Measurements from ENCODE around the gene FAM3B. TPM values are rescaled to one million over a fixed set of nuclear protein-coding genes. Genes with fewer than 3 reads are reported as not detected.

FAM3B gene
- total and polyA plus RNA-seq, 9 of the 15 experiments (the other 6 are each of a cell fraction or from before 2014, with no cell fraction given): 0.04 to 0.18 (median 0.12) TPM; not detected in 5

DNA sequence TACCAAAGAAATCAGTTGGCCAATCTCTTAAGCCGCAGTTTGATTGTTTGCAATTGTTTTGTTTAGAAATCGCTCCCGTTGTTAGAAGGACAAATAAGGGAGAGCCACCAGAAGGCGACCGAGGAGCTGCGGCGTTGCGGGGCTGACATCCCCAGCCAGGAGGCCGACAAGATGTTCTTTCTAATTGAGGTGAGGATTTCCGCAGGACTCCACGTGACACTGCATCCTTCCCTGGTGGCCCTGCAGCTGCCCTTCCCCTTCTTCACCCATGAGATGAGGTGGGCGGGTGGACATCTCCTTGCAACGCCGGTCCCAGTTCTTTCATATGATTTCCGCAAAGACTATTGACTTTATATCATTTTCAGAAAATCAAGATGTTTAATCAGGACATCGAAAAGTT is 82.2 kb downstream of the FAM3B start:
- H3K27me3 ChIP-seq (ENCODE audit: control insufficient read depth in 2 of 2, insufficient read depth in 2 of 2, low read length in 2 of 2): peaks cover 4 to 38% of the 10 kb centered on the region in 2 experiments; a peak in 3 of 5 replicates
- intact Hi-C loops (cut with micrococcal nuclease) (no loop called here), in situ Hi-C loops (cut with MboI) (no loop called here)
- no peak for TF ChIP-seq TARDBP (IDR thresholded peaks at IDR 0.05)
- no peak for TF ChIP-seq GTF2B (IDR thresholded peaks at IDR 0.05; ENCODE audit: extremely low read depth, insufficient read length)
- no peak for TF ChIP-seq HDAC8 (tag; IDR thresholded peaks at IDR 0.05)
- TF ChIP-seq, protein P1, sequence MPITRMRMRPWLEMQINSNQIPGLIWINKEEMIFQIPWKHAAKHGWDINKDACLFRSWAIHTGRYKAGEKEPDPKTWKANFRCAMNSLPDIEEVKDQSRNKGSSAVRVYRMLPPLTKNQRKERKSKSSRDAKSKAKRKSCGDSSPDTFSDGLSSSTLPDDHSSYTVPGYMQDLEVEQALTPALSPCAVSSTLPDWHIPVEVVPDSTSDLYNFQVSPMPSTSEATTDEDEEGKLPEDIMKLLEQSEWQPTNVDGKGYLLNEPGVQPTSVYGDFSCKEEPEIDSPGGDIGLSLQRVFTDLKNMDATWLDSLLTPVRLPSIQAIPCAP (CRISPR knock-in tag; IDR thresholded peaks at IDR 0.05; ENCODE audit: borderline replicate concordance): no peak
- no peak for TF ChIP-seq ZFP36 (IDR thresholded peaks at IDR 0.05; ENCODE audit: low read depth, low read length, partially characterized antibody)
- TF ChIP-seq, protein P2, sequence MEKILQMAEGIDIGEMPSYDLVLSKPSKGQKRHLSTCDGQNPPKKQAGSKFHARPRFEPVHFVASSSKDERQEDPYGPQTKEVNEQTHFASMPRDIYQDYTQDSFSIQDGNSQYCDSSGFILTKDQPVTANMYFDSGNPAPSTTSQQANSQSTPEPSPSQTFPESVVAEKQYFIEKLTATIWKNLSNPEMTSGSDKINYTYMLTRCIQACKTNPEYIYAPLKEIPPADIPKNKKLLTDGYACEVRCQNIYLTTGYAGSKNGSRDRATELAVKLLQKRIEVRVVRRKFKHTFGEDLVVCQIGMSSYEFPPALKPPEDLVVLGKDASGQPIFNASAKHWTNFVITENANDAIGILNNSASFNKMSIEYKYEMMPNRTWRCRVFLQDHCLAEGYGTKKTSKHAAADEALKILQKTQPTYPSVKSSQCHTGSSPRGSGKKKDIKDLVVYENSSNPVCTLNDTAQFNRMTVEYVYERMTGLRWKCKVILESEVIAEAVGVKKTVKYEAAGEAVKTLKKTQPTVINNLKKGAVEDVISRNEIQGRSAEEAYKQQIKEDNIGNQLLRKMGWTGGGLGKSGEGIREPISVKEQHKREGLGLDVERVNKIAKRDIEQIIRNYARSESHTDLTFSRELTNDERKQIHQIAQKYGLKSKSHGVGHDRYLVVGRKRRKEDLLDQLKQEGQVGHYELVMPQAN (IDR thresholded peaks at IDR 0.05; ENCODE audit: borderline replicate concordance): no peak
- H2AFZ ChIP-seq (ENCODE audit: low read depth, low read length): no peak overlapping the region
- no peak for ATAC-seq
- no peaks in the 10 kb centered on the region; the same call in 1 of the 2 replicates for H4K20me1 ChIP-seq (replicated peaks; ENCODE audit: control insufficient read depth, insufficient read depth, low read length)
- no peaks in the 10 kb centered on the region for H3K4me1 ChIP-seq (replicated peaks in 1 of 2; ENCODE audit: control insufficient read depth in 2 of 2, insufficient read depth in 2 of 2, low read length in 2 of 2)
- H3K9me1 ChIP-seq (ENCODE audit: control insufficient read depth, insufficient read depth, low read length): no peaks in the 10 kb centered on the region
- 2% methylated on average over 16 of the region's 16 CpGs for WGBS (ENCODE audit: insufficient coverage, low coverage, missing lambda C conversion rate)
- H3K4me3 ChIP-seq: no peak overlapping the region
- H3K9ac ChIP-seq (ENCODE audit: insufficient read depth in 1 of 2, low read depth in 2 of 2, low read length in 2 of 2): no peak overlapping the region
- DNase-seq (ENCODE audit: extremely low read depth in 1 of 4, low spot score in 3 of 4): no peak
- ChIA-PET POLR2A (no interaction called here), CTCF (ENCODE audit: low intra/inter-chr PET ratio) (no interaction called here)
- H3K4me2 ChIP-seq (ENCODE audit: insufficient read depth, low read length): no peak overlapping the region
- no peak overlapping the region for H3K27ac ChIP-seq (ENCODE audit: extremely low read depth, low read depth, low read length)
- BruUV-seq (replicated peaks): no TSS peak
- H3K9me3 ChIP-seq (replicated peaks; ENCODE audit: control insufficient read depth, insufficient read depth, low read depth, low read length): no peaks in the 10 kb centered on the region
- no peaks in the 10 kb centered on the region for H3K36me3 ChIP-seq (ENCODE audit: control insufficient read depth, insufficient read depth, low read length)
- FAIRE-seq: no peak
- no peaks in the 10 kb centered on the region for H3K79me2 ChIP-seq (ENCODE audit: control insufficient read depth, insufficient read depth, low read length)
